Natural killer cell (primary cell): ENCODE results near the gene CDYL2. TPM values are rescaled to one million over a fixed set of nuclear protein-coding genes. Genes with fewer than 3 reads are reported as not detected.

Source experiments
- ATAC-seq, 3 donors: fragments of 150-1000 bp in 2 of 3; fragments of 200-7000 bp in 1 of 3; cut with Tn5 transposase; 1 replicate in 1 of 3; 2 replicates in 2 of 3; pipeline ENCODE4 v1.10.0; 2021; ENCODE audit warnings: mild to moderate bottlenecking in 2 of 3, moderate library complexity in 2 of 3
- DNase-seq, 2 donors: peaks; one replicate each; pipeline versions ENCODE4 v3.0.0 to v3.0.0-alpha.2; 2013 to 2021; ENCODE audit warnings: mixed read lengths in 1 of 2
- H3K27ac ChIP-seq: one replicate; pipeline ENCODE4 v1.5.1; 2013; ENCODE audit warnings: mild to moderate bottlenecking, low read length
- H3K27me3 ChIP-seq: one replicate; pipeline ENCODE4 v1.6.1; 2013; ENCODE audit warnings: low read length; ENCODE audit not compliant: control insufficient read depth, insufficient read depth
- H3K36me3 ChIP-seq: one replicate; pipeline ENCODE4 v1.6.1; 2013; ENCODE audit warnings: low read length; ENCODE audit not compliant: control insufficient read depth, insufficient read depth
- H3K4me1 ChIP-seq: one replicate; pipeline ENCODE4 v1.6.1; 2013; ENCODE audit warnings: low read length; ENCODE audit not compliant: control insufficient read depth, insufficient read depth
- H3K4me3 ChIP-seq: one replicate; pipeline ENCODE4 v1.5.1; 2013; ENCODE audit warnings: low read length
- H3K9me3 ChIP-seq: one replicate; pipeline ENCODE4 v1.6.1; 2013; ENCODE audit warnings: low read length; ENCODE audit not compliant: control insufficient read depth, insufficient read depth
- H3K27ac Mint-ChIP-seq, 2 donors: one replicate each; pipeline ENCODE4 v1.8.0; 2022; ENCODE audit warnings: mild to moderate bottlenecking in 2 of 2, mixed read lengths in 2 of 2, moderate library complexity in 1 of 2
- H3K27me3 Mint-ChIP-seq, 2 donors: one replicate each; pipeline ENCODE4 v1.8.0; 2022; ENCODE audit warnings: low read depth in 2 of 2, mixed read lengths in 2 of 2
- H3K36me3 Mint-ChIP-seq: one replicate; pipeline ENCODE4 v1.8.0; 2022; ENCODE audit warnings: mixed read lengths
- H3K4me1 Mint-ChIP-seq, 2 donors: one replicate each; pipeline ENCODE4 v1.8.0; 2022; ENCODE audit warnings: mixed read lengths in 2 of 2
- H3K4me3 Mint-ChIP-seq: one replicate; pipeline ENCODE4 v1.8.0; 2022; ENCODE audit warnings: mild to moderate bottlenecking, moderate library complexity, mixed read lengths
- H3K9me3 Mint-ChIP-seq, 2 donors: one replicate each; pipeline ENCODE4 v1.8.0; 2022; ENCODE audit warnings: mixed read lengths in 2 of 2
- CTCF ChIP-seq: fragments of 200-600 bp; IDR thresholded peaks from one replicate; pipeline ENCODE4 v1.8.0; 2022; ENCODE audit warnings: antibody characterized with exemption
- WGBS: methylation state at CpG from one replicate; pipeline ENCODE4 v1.1.7; 2013; ENCODE audit warnings: missing lambda C conversion rate; ENCODE audit not compliant: insufficient coverage; 5-methylcytosine and 5-hydroxymethylcytosine counted together
- intact Hi-C: fragments of 100-400 bp; cut with micrococcal nuclease; formaldehyde crosslinking; loops from one replicate; pipeline ENCODE4 v1.14.2; 2022
- total RNA-seq, 4 donors: library from RNA; stranded (reverse); fragments of 120-200 nt in 1 of 4; gene quantifications; one replicate each; pipeline versions ENCODE4 v1.2.3 to v1.2.4, GENCODE V29; 2013 to 2022

Gene CDYL2
- total RNA-seq, 3 donors from 2014 or later (not counting 1 experiment from before 2014, with no cell fraction given) = 2.7 to 14.5 (median 3.4) TPM

GRCh38 chr16:80784951-80785350 lies 19.4 kb downstream of the CDYL2 start:
- Mint-ChIP-seq H3K4me3 (no peak overlapping the region), H3K36me3 (peaks cover 17% of the 10 kb centered on the region), H3K27me3 (peaks cover 0 to 13% of the 10 kb centered on the region in 2 donors), H3K4me1 (no peaks in the 10 kb centered on the region), H3K9me3 (peaks cover 5 to 6% of the 10 kb centered on the region in 2 donors), H3K27ac (no peak overlapping the region)
- Histone ChIP-seq H3K36me3 (no peaks in the 10 kb centered on the region), H3K27ac (no peak overlapping the region), H3K27me3 (no peaks in the 10 kb centered on the region), H3K4me1 (no peaks in the 10 kb centered on the region), H3K9me3 (no peaks in the 10 kb centered on the region), H3K4me3 (no peak overlapping the region)
- 94% methylated on average over 3 of the region's 3 CpGs for WGBS
- intact Hi-C loops = no loop called here
- TF ChIP-seq CTCF = no peak
- ATAC-seq = no peak
- DNase-seq = no peak

GRCh38 chr16:80778703-80779102 lies 25.7 kb downstream of the CDYL2 start:
- Histone ChIP-seq H3K36me3 (no peaks in the 10 kb centered on the region), H3K9me3 (no peaks in the 10 kb centered on the region), H3K4me1 (no peaks in the 10 kb centered on the region), H3K27me3 (no peaks in the 10 kb centered on the region), H3K4me3 (no peak overlapping the region), H3K27ac (no peak overlapping the region)
- ATAC-seq (no peak), DNase-seq (no peak)
- Mint-ChIP-seq H3K36me3 (peaks cover 17% of the 10 kb centered on the region), H3K4me3 (no peak overlapping the region), H3K27me3 (peaks cover 3 to 19% of the 10 kb centered on the region in 2 donors), H3K27ac (no peak overlapping the region), H3K4me1 (no peaks in the 10 kb centered on the region), H3K9me3 (peaks cover 2 to 4% of the 10 kb centered on the region in 2 donors)
- TF ChIP-seq CTCF = no peak
- 75% methylated on average over 2 of the region's 2 CpGs for WGBS
- intact Hi-C loops = no loop called here

- no peak overlapping the region for H3K4me3 Mint-ChIP-seq
- no peaks in the 10 kb centered on the region for H3K4me1 ChIP-seq
- 94% methylated on average over 19 of the region's 19 CpGs for WGBS
- H3K36me3 ChIP-seq = no peaks in the 10 kb centered on the region
- H3K9me3 ChIP-seq = no peaks in the 10 kb centered on the region
- ATAC-seq (no peak), DNase-seq (no peak)
- peaks cover 2% of the 10 kb centered on the region in 2 donors for H3K9me3 Mint-ChIP-seq
- H3K27ac Mint-ChIP-seq = no peak overlapping the region
- peaks cover 3 to 18% of the 10 kb centered on the region in 2 donors for H3K27me3 Mint-ChIP-seq
- H3K36me3 Mint-ChIP-seq = peaks cover 13% of the 10 kb centered on the region
- TF ChIP-seq CTCF = no peak
- no peak overlapping the region for H3K27ac ChIP-seq
- no peaks in the 10 kb centered on the region for H3K27me3 ChIP-seq
- H3K4me1 Mint-ChIP-seq = no peaks in the 10 kb centered on the region
- H3K4me3 ChIP-seq = no peak overlapping the region
- intact Hi-C loops = no loop called here
These were observed 27.5 kb downstream of the CDYL2 start for GRCh38 chr16:80776856-80777255.

GRCh38 chr16:80775450-80775849 lies 28.9 kb downstream of the CDYL2 start:
- no peaks in the 10 kb centered on the region for H3K36me3 Mint-ChIP-seq
- ATAC-seq (no peak), DNase-seq (no peak)
- H3K4me1 Mint-ChIP-seq = no peaks in the 10 kb centered on the region
- peaks cover 6% of the 10 kb centered on the region in 2 donors for H3K27me3 Mint-ChIP-seq
- H3K4me3 Mint-ChIP-seq = no peak overlapping the region
- H3K27ac Mint-ChIP-seq = no peak overlapping the region
- no peaks in the 10 kb centered on the region for H3K9me3 Mint-ChIP-seq
- H3K27me3 ChIP-seq = no peaks in the 10 kb centered on the region
- H3K4me1 ChIP-seq = no peaks in the 10 kb centered on the region
- no peak overlapping the region for H3K27ac ChIP-seq
- no peaks in the 10 kb centered on the region for H3K36me3 ChIP-seq
- no peaks in the 10 kb centered on the region for H3K9me3 ChIP-seq
- WGBS = no CpG with 5 or more reads among the region's 1 CpG
- H3K4me3 ChIP-seq = no peak overlapping the region
- intact Hi-C loops = no loop called here
- no peak for TF ChIP-seq CTCF
